Activated CD8-positive, alpha-beta memory T cell treated with anti-CD3 and anti-CD28 coated beads for 1 hour (primary cell): ENCODE measurements around the gene TAP1.
"Not testable (repeated sequence)": the region's sequence is repeated elsewhere in the genome, so short reads cannot be mapped to it uniquely, and the experiment has no call there.

ENCODE experiments used
- DNase-seq, 2 donors: peaks; one replicate each; pipeline ENCODE4 v3.0.0-alpha.2; 2020; ENCODE audit warnings: low read depth in 1 of 2; ENCODE audit errors: extremely low read depth in 1 of 2

Gene TAP1

GRCh38 chr6:32805404-32805803 is 48.1 kb downstream of the TAP1 start:
- DNase-seq, result not testable (repeated sequence)

GRCh38 chr6:32803416-32803815 is 50.1 kb downstream of the TAP1 start:
- no peak for DNase-seq

- DNase-seq, result no peak
These were observed 53.8 kb downstream of the TAP1 start for GRCh38 chr6:32799740-32800139.

- DNase-seq, result no peak
These were observed 54.3 kb downstream of the TAP1 start for GRCh38 chr6:32799168-32799567.

GRCh38 chr6:32796848-32797776 is 56.4 kb downstream of the TAP1 start:
- peak; percentile 53 to 70 for DNase-seq
